GM21390 (cell line): ENCODE data around the gene ENTPD2.
"Not testable (repeated sequence)": the region's sequence is repeated elsewhere in the genome, so short reads cannot be mapped to it uniquely, and the experiment has no call there.

Experiments
- ATAC-seq: cut with Tn5 transposase; IDR thresholded peaks from one replicate; pipeline ENCODE4 v1.9.1; 2021; ENCODE audit not compliant: unreplicated experiment

Gene ENTPD2

GRCh38 chr9:137065336-137065967 is 11.6 kb upstream of the ENTPD2 start:
- ATAC-seq = no peak

GRCh38 chr9:137064880-137065164 is 11.0 kb upstream of the ENTPD2 start:
- no peak for ATAC-seq

GRCh38 chr9:137064027-137064879 is 10.4 kb upstream of the ENTPD2 start:
- ATAC-seq = no peak

- ATAC-seq = no peak
Observed at GRCh38 chr9:137063311-137064026, 9.6 kb upstream of the ENTPD2 start.

GRCh38 chr9:137062798-137063197 is 8.9 kb upstream of the ENTPD2 start:
- ATAC-seq = not testable (repeated sequence)

GRCh38 chr9:137062384-137062783 is 8.5 kb upstream of the ENTPD2 start:
- ATAC-seq = no peak

GRCh38 chr9:137058521-137059234 is 4.8 kb upstream of the ENTPD2 start:
- ATAC-seq = no peak

- no peak for ATAC-seq
Observed at GRCh38 chr9:137057545-137057944, 3.7 kb upstream of the ENTPD2 start.

- ATAC-seq = no peak
Observed at GRCh38 chr9:137056739-137057415, 3.0 kb upstream of the ENTPD2 start.

- ATAC-seq = no peak
Observed at GRCh38 chr9:137055385-137056364, 1.8 kb upstream of the ENTPD2 start.

GRCh38 chr9:137054932-137055384 is 1.1 kb upstream of the ENTPD2 start:
- ATAC-seq = no peak

GRCh38 chr9:137052998-137053943 is 590 bp downstream of the ENTPD2 start:
- ATAC-seq = no peak

GRCh38 chr9:137052293-137052692 is 1.6 kb downstream of the ENTPD2 start:
- ATAC-seq = no peak

GRCh38 chr9:137051145-137051724 is 2.6 kb downstream of the ENTPD2 start:
- no peak for ATAC-seq

- no peak for ATAC-seq
Observed at GRCh38 chr9:137050570-137050969, 3.3 kb downstream of the ENTPD2 start.

GRCh38 chr9:137049544-137050449 is 4.1 kb downstream of the ENTPD2 start:
- ATAC-seq = no peak
